ENCODE results near the gene TUSC2.

TUSC2 gene, protein sequence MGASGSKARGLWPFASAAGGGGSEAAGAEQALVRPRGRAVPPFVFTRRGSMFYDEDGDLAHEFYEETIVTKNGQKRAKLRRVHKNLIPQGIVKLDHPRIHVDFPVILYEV
- 34.2 to 35.1 reads per million in 2 experiments for total RNA-seq

DNA sequence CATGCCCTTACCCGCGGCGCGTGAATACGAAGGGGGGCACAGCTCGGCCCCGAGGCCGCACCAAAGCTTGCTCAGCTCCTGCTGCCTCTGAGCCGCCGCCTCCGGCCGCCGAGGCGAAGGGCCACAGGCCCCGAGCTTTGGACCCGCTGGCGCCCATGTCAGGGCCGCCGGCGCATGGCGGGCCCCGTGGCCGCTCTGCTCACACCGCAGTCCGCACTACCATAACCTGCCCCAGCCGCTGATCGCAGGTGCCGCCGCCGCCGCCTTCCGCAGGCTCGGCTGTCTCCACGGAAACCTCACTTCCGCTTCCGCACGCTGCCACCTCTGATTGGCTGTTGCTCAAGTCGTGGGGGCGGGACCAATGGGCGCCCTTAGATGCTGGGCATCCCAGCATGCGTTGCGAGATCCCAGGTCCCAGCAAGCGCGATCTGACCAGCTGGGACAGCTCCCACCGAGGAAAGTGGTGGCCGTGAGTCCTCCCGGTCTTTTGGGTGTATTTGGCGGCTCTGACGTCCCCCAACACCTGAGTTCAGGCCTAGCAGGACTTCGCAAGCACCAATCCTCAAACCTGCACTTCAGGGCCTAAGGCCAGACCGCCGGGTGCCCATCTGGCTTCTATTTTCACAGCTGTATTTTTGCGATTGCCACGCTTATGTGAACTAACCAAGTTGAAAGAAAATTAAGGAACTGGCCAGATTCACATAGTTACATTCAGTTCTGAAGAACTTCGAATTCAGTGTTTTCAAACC is at the start of gene TUSC2:
Gene TUSC2, minus strand, starts transcription at position 281 of the 749 bp plus-strand sequence. Its CDS starts 124 bp downstream, at position 157.
- DNase-seq (ENCODE audit: low read depth) = peak; percentile 93

DNA sequence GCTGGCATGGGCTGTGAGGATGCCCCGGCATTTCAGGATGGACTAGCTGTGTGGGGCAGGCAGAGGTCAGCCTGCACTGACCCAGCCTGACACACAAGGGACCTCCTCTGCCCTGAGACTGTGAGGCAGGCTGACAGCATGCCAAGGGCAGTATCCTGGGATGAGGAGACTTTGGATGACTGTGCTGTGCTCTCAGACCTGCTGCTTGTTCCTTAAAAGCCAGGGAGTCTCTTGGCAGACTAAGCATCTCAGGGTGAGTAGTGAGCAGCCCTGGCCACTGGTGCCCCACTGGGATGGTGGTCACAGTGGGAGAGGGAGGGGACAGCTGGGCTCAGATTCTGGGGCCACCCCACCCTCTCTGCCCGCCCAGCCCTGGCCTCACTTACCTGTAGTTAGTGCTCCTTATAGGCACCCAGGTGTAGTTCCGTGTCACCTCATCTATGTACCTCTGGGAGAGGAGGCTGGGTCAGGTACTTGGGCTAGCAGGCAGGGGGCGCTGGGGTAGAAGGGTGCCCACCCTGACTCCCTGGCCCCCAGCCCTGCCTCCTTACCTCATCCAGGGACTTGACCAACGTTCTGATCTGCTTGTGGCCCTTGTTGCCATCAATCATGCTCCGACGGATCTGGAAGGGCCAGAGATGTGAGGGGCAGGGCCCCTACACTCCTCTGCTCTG is 47.4 kb upstream of the TUSC2 start:
- DNase-seq (ENCODE audit: low read depth) = no peak

DNA sequence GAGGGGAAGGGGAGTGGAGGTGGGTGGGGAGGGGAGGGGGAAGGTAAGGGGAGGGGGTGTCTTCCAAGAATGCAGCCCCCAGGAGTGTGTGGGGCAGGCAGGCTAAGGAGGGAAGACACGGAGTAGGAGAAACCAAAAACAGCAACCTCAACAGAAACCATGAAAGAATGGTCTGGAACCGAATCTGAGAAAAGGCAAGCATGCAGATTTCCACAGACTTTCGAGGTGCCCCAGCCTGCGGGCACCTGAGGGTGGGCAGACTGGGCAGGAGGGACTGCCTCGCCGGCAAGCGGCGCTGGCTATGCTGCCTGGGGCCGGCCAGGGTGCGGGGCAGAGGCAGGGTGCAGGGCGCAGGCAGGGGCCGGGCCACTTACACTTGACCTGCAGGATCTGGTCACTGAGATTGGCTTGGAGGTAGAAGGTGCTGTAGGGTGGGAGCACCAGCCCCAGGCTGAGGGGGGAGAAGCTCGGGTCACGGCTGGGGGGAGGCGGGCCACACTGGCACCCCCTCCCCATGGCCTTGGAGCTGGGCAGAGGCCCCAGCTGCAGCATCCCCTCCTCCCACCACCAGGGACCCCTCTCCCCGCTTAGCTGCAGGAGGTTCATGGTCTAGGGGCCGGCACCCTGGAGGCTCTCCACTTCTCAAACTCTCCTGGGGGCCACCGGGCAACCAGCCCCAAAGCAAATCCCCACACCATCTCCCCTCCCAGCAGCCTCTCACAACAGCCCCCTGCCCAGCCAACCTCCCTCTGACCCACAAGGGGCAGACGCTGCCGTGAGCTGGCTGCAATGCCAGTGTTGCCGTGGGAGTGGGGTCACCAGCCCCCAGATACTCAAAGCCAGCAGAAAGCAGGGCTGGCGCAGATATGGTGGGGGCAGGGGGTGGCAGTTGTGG is 46.6 kb upstream of the TUSC2 start:
- DNase-seq (ENCODE audit: low read depth) = no peak

DNA sequence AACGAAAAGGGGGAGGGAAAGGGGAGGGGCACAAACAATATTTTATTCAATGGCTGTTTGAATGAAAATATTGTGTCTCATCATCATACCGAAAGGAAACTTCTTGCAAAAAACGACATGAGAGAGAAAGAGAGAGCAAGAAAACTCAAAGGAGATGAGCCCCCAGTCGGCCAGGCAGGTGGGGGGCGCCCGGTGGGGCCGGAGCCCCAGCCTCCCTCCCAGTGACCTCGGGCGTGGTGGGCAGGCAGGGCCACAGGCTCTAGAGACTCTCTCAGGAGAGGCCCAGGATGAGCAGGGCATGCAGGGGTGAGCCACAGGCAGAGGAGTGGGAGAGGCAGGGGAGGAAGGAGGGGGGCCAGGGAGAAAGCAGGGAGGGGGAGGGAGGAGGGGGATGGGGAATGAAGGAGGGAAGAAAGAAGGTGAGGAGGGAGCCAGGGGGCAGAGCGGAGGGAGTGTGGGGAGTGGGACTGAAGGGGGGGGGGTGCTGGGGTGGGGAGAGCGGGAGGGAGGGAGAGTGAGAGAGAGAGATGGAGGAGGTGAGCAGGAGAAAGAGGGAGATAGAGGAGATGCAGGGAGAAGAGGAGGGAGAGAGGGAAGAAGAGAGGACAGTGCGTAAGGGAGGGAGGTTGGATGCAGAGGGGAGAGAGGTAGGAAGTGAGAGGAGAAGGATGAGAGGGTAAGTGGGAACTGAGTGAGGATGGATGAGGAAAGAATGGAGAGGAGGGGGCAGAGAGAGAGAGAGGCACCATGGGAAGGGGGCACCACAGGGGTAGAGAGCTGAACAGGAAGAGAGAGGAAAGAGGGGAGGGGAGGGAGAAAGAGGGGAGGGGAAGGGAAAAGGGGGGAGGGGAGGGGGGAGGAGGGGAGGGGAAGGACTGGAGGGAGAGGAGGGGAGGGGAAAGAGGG is 45.4 kb upstream of the TUSC2 start:
- no peak for DNase-seq (ENCODE audit: low read depth)

DNA sequence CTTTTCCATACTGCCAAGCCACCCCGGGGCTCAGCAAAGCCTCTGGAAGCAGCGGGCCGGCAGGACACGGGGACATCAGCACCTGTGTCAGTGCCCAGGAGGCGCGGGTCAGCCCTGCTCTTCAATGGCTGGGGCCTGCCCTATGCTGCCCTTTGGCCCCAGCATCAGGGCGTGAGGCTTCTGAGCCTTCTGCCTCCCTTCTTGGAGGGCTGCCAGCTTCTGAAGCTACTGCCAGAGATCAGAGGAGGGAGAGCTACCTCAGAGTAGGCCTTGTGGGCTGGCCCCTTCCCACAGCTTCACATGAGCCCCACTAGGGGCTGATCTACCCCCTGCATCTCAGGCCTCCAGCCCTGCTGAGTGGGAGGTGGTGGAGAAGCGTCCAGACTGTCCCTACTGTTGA is 44.3 kb upstream of the TUSC2 start:
- DNase-seq (ENCODE audit: low read depth) = no peak

DNA sequence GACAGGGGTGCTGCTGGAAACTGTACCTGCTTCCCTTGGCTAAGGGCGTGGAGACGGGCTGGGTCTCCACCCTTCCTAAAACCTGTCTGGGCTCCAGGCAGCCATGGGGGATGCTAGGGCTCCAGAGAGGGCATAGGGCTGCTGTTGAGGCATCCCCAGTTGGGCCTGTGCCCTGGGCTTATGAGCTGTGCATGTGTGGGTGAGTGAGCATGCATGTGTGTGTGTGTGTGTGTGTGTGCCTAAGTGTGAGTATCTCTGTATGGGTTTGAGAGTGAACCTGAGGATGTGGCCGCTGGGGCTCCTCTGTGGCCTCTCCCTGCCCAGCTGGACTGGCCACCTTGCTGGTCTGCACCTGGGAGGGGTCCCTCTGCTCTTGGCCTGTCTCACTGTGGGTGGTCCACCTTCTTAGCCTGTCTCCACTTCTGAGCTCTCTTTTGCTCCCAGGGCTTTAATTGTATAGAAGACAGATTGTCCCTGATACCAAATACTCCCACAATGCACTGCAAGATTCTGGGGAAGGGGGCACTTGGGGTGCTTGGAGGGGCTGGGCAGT is 43.2 kb upstream of the TUSC2 start:
- DNase-seq (ENCODE audit: low read depth) = no peak

DNA sequence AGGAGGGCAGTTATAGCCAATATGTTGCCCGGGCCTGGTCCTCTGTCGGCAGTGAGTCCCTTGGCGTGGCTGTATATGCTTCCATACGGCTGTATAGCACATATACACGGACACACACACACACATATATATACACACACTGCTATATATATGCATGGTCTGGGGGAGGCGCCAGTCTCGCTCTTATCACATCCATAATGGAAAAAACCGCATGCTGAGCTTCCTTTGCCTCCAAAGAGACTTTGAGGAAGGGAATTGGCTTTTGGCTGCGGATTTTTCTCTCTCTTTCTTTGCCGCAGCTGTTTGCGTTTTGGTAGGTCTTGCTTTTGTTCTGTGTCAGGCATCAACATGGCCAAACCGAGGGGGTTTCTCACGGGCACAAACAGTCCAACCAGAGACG is 42.6 kb upstream of the TUSC2 start:
- no peak for DNase-seq (ENCODE audit: low read depth)

DNA sequence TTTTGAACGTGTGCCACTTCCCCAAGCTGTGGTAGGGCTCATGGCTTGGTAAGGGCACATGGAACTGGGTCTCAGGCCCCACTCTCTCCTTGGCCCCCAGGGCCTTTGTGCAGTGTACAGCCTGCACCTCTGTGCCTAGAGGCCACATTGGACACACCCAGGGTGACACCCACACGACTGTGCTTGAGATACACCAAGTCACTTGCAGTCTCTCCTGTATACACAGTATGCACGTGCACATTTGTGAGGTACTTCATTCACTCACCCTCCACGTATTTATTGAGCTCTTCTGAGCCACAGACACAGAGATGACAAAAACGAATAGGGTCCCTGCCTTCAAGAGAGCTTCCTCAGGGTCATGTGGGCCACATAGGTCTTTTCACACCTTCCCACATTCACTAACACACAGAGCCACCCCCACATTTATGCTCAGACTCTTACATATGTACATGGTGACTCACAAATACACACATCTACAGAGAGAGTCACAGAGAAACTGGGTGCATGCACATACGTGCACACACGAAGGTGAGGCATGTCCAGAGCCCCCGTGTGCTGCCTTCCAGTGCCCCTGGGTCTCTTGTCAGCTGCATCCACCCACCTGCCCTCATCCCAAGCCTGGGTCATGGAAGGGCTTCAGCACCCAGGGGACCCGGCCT is 41.1 kb upstream of the TUSC2 start:
- DNase-seq (ENCODE audit: low read depth) = no peak

DNA sequence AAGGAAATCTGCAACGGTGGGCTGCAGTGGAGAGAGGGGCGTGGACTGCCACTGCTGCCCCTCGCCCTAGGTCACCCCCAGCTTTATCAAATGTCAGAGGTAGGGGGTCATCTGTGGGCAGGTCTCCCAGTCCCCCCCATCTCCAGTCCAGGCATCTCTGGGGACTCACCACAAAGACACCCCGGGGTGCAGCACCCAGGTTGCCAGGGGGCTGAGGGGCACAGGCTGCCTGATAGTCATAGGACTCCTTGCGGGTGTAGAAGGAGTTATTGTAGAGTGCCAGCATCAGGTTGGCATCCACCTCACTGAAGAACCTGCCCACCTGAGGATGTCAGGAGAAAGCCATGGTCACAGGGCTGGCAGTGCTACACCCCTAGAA is 37.8 kb upstream of the TUSC2 start:
- no peak for DNase-seq (ENCODE audit: low read depth)

DNA sequence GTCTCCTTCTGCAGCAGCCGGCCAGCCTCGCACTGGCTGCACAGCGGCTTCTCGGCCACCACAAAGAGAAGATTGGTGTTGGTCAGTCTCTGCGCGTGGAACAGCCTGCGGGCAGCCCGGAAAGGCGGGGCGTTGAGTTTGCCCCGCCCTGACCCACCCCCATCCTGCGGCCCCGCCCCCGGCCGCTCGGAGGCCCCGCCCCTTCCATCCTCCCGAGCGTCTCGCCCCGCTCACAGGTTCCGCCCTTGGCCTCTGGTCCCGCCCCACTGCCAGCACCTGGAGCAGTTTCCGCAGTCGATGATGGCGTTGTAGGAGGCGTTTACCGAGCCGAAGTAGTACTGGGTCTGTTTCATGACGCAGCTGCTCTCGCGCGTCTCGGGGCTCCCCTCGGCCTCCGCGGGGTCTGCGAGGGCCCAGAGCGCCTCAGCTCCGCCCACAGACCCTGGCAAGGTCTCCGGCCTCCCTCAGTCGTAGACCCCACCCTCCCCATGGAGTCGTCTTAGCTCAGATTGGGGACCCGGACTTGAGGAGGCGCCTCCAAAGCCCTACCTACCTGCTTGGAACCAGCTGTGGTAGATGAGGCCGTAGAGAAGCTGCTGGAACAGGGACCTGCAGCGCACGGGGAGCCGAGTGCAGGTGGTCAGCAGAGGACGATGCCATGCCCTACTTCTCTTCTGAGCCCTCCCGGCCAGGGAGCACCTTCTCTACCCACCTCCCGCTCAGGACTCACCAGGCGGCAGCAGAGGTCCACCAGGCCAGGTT is 37.2 kb upstream of the TUSC2 start:
- DNase-seq (ENCODE audit: low read depth) = peak; percentile 93

DNA sequence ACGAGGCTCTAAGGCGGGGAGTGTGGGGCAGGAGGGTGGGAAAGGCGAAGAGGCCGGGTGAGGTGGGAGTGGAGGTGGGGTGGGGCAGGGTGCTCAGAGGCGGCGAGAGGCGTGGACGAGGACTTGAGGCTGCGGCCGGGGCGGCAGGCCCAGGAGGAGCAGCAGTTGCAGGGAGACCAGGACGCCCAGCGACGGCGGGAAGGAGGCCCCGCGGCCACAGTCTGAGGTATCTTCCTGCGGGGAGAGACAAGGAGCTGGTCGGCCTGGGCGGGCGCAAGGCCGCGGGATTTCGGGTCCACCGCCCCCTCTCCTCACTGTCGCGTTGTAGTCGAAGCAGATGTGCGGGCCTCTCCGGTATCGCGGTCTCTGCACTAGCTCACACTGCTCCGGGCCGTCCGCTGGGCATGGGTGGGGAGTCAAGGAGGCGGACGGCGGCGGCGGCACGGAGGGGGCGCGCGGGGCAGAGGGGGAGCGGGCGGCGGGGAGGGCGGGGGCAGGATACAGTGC is 36.6 kb upstream of the TUSC2 start:
- DNase-seq (ENCODE audit: low read depth) = no peak

DNA sequence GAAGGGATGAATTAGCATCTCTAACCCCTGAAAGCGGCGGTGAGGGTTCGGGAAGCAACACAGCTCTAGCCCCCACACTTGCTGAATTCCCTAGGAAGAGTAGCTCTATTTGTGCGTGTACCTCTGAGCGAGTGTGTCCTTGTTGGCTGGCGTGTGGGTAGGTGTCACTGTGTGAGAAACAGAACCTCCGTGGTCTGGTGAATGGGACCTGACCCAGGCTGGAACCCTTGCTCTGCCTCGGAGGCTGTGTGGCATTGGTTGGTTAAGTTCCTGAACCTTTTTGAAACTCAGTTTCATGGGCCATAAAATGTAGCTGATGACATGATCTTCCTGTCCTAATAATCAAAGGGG is 31.7 kb upstream of the TUSC2 start:
- no peak for DNase-seq (ENCODE audit: low read depth)

DNA sequence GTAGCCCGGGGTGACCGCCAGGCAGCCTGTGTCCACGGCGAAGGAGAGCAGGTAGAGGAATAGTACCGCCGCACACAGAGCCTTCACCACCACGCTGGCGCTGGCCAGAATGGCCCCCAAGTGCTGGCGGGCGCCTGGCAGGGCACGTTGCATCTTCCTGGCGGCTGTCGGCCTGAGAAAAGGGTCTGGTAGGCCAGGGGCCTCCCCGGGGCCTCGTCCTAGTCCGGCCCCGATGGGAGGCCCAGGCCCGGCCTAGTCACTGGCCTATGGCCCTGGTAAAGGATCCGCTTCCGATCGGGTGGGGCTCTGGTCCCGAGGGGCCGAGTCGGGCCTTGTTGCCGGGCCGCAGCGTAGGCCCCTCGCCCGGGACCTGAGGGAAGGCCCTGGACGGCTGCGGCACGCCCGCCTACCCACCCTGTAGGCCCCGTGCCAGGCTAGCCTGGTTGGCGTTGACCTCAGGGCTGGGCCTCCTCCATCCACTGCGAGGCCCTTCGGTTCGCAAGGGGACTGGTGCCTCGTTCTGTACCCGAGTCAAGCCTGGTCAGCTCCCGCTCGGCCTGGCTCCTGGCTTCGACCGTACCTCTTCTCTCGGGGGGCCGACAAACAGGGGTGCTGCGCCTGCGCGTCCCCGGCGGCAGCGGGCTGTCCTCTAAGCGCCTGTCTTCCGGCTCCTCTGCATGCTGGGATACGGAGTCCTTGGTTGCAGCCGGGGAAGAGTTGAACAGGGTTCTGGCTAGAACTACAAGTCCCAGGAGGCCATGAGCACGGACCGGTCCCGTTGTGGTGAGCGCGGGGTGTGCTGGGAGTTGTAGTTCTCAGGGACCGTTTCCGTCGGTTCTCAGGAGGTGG is 31.1 kb upstream of the TUSC2 start, which contains the start of gene TMEM115:
Gene TMEM115, minus strand, starts transcription at position 611 of the 849 bp plus-strand sequence. Its CDS starts 458 bp downstream, at position 153.
- peak; percentile 94 for DNase-seq (ENCODE audit: low read depth)

DNA sequence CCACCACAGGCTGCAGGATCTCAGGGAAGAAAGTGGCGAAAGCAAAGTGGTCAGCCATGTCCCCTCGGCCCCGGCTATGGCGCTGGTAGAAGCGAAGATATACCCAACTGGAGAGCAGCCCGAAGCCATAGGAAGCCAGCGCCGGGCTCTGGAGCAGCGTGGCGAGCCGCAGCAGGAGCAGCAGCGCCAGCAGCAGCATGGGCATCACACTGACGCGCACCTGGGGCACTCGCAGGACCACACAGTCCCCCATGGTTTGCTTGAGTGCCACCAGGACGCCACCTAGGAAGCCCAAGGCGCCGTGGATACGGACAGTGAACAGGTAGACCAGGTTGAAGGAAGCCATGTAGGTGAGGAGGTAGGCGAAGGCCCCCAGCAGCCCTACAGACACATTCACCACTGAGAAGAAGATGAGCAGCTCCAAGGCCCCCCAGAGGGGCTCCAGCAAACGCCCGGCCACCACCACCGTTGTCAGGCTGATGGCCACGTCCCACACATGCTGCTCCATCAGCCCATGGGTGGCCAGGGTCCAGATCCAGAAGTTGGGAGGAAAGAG is 30.4 kb upstream of the TUSC2 start:
- DNase-seq (ENCODE audit: low read depth) = no peak

DNA sequence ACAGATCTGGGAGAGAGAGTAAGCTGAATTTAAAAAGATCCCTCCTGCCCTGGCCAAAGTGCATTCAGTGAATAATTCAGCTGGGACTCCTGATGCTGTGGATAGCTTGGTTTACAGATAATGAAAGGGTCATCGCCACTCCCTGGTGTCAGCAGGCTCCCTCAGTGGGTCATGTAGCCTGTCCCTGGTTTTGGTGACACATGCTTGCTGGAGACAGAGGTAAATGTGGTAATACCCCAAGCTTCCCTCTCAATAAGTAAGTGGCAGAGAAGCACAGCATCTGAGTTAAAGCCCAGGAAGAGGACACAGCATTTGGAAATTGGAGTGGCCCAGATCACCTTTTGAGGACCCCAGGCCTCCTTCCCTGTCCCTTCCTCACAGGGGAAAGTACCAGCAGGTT is 29.5 kb upstream of the TUSC2 start:
- DNase-seq (ENCODE audit: low read depth) = no peak

DNA sequence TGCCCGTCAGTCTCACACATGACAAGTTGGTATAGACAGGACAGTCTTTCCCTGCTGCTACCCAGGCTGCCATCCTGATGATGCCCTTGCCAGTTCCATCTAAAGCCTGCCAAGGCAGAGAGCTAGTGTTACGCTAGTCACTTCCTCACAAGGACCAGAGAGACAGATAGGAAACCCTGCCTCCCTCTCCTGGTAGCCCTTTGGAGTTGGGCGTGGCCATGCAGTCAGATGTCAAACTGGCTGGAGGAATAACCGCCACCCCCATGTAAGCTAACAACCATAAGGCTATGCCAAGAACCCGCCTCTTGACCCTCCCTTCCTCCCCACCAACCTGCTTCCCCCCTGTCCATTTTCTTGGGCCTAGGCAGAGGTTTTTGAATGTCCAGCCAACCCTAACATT is 28.5 kb upstream of the TUSC2 start:
- no peak for DNase-seq (ENCODE audit: low read depth)

DNA sequence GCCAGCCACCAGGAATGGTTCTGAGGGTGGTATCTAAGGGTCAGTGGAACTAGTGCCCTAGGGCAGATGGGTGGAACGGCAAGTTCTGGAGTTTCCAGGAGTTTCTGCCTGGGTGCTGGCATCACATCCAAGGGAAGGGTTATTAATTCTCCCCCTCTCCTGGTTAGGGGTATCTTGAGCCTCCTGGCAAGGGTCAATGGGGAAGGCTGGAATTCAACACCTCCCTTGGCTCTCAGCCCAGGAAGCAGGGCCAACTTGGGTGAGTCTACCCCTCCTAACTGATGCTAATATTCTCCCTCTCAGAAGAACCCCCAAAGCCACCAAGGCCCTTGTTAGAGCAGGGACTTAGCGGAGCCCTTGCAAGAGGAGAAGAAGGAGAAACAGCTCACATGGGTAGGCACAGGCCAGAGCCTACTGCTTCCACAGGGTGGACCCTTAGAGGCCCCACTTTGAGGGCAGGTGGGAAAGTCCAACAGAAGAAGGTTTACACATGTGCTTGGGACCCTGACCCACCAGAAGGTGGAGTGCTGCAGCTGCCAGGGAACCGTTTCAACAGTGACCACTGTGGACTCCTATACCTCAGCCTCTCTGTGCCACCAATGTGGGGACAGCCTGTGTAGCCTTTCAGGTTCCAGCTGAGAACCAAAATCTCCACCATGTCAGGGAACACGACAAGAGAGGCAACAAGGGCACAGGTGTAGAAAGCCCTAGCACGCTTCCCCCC is 28.0 kb upstream of the TUSC2 start:
- DNase-seq (ENCODE audit: low read depth) = no peak

Data from T follicular helper cell (primary cell).